Colon (tissue), 2 donors: ENCODE results near the gene TBC1D3B.
"Not testable (repeated sequence)": the region's sequence is repeated elsewhere in the genome, so short reads cannot be mapped to it uniquely, and the experiment has no call there.

Experiments
- FAIRE-seq: peaks from 2 replicates; lab custom pipeline; 2012; peaks lifted over from hg19 to GRCh38; lab: Jason Lieb, UNC
- donor health status: control.
- donor health status: control.

TBC1D3B gene

DNA sequence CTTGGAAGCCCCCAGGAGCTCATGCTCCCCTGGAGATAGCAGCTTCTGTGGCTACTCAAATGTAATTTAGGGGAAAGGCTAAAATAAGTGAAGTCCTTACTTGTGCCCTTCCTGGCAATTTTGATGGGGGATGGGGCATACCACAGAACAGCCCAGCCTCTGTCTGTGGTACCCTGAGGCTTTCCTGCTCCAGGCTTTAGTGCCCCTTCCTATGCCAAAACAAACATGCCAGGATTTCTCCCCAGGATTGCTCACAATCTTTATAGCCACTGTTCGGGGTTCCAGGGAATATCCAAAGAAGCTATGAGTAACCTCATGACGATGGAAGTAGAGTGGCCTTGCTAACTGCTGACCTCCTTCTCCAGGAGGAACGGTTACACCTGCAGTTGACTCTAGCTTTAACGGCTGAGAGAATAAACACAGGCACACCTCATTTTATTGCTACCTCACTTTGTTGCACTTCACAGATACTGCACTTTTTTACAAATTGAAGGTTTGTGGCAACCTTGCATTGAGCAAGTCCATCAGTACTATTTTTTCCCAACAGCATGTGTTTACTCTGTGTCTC is 47.9 kb downstream of the TBC1D3B start:
- FAIRE-seq = no peak

DNA sequence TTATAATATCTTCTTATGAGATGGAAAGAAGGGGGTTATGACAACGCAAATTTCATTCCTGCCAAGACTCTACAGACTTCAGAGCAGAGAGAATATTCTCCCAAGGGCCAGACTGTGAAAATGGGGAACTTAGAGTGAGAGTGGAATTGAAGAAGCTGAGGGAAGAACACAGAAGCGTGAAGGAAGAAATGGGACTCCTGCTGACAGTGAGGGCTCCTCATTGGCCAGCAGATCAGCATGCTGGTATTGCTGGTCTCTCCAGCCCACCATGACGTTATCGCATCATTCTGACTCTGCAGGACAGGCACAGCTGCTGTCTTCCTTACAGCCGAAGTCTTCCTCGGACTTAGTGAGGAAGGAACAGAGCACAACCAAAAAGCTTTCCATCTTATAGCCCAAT is 48.5 kb downstream of the TBC1D3B start:
- no peak for FAIRE-seq

DNA sequence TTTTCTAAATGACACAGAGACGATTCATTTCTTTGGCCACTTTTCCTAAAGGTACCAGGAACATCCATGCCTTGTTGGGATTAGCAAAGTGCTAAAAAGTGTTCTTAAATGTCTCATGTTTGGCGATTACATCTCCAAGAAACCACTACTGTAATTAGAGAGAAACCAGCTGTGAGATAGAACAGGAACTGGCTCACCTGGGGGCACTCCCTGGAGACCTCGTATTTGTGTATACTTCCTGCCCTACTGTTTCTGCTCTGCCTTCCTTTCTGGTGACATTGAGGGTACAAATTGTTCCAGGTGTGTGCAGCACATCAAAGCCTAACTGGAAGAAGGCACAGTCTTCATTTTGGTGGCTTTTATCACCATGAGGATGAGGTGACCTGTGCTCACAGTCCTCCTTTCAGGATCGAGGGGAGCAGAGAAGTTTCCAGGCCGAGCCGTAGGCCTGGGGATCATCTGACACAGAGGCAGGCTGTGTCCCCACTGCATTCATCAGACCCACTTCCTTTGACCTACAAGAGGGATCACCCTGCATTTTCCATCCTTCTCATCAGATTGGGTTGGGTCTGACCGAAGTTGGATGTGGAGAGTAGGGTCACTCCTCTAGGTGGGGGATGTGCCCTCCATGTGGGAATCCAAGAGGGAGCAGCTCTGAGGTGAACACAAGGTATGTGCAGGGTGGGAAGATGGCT is 49.1 kb downstream of the TBC1D3B start:
- FAIRE-seq = no peak

DNA sequence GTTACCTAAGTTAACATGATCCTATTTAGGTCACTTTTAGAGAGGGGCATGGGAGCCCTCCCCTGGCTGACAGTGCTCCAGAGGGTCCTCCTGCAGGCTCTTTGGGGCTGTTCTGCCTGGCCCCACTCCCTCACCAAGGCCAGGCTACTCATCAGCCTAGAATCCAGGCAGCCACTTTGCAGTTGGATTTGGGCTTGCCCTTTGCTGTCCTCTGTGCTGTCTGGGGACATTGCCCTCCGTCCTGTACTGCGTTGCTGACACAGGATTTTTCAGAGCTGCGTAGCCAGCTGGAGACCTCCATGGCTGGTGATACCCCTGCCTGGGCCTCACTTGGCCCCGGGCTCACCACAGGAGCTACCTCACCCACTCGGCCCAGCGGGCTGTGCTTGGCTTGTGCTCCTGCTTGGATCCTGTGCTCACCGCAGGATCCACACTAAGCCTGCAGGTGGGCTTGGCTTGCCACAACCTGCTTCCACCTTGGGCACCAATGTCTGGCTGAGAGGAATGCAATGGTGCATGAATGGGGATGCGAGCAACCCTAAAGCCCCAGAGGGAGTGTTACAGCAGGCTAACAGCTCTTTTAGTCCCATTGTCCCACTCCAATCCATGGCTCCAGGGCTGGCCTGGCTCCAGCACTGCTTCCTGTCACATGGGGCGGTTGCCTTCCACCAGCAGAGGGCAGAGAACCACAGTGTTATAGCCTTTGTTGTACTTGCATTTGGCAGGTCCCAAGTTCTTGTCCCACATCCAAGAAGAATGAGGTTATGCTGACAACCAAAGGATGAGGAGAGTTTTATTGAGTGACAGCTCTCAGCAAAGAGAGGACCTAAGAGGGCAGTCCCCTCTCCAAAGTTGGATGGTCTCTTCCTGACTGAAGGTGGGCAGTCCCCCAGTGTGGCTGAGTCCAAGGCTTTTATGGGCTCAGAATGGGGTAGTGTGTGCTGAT is 51.3 kb downstream of the TBC1D3B start:
- no peak for FAIRE-seq

DNA sequence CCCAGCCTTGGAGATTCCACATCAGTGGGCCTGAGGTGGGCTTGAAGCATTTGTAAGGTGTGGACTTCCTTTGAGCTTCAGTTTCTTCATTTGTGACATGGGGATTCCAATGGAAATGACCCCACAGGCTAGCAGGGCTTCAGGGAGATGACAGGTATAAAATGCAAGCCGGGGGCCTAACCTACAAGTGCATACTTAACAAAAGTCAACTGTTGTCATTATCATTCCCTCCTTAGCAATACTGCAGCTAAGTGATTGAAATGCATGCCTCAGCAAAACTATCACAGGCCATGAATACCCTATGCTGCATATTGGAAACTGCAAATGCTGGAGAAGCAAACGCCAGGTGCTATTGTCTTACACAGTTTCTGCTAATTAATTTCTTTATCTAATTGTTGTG is 53.0 kb downstream of the TBC1D3B start:
- no peak for FAIRE-seq

DNA sequence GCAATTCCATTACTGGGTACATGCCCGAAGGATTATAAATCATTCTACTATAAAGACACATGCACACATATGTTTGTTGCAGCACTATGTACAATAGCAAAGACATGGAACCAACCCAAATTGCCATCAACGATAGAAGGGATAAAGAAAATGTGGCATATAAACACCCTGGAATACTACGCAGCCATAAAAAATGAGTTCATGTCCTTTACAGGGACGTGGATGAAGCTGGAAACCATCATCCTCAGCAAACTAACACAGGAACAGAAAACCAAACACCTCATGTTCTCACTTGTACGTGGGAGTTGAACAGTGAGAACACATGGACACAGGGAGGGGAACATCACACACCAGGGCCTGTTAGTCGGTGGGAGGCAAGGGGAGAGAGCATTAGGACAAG is 55.3 kb downstream of the TBC1D3B start:
- FAIRE-seq = not testable (repeated sequence)

DNA sequence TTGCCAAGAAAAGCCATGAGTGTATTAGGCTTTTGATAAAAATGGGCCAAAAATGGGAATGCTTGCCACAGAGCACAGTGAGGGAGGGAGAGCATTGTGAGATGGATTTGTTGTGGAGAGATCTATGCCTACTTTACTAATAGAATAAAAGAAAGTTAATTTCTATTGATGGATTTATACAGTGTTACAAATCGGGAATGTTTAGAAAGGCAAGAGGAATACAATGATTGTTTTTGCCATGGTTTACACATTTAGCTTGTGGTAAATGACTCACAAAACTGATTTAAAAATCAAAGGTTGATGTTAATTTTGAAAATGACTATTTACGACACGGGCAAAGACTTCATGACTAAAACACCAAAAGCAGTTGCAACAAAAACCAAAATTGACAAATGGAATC is 56.2 kb downstream of the TBC1D3B start:
- no peak for FAIRE-seq

DNA sequence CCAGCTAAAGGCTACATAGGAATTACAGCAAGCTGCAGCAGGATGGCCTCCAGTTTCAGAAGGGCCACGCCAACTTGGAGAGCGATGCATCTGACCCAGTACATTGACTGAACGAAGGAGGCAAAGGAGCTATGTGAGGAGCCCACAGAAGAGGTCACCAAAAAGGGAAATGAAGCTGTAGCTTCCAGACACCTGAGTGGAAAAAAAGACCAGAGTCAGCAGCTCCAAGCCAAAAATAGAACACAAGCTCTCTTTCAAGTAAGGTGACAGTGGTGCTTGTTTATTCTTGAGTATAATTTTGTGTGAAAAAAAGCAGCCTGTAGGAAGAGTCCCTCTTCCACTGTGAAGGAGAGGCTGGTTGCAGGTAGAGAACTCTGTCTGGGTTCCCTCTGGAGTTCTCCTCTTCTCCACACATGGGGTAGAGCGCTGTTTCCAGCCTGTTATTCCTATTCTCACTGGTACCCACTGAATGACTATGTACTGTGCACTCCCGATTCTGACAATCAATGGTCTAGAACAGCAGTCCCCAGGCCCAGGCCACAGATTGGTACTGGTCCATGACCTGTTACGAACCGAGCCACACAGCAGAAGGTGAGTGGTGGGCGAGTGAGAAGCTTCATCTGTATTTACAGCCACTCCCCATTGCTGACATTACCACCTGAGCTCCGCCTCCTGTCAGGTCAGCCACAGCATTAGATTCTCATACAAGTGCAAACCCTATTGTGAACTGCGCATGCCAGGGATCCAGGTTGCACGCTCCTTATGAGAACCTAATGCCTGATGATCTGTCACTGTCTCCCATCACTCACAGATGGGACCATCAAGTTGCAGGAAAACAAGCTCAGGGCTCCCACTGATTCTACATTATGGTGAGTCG is 57.7 kb downstream of the TBC1D3B start:
- FAIRE-seq = no peak

DNA sequence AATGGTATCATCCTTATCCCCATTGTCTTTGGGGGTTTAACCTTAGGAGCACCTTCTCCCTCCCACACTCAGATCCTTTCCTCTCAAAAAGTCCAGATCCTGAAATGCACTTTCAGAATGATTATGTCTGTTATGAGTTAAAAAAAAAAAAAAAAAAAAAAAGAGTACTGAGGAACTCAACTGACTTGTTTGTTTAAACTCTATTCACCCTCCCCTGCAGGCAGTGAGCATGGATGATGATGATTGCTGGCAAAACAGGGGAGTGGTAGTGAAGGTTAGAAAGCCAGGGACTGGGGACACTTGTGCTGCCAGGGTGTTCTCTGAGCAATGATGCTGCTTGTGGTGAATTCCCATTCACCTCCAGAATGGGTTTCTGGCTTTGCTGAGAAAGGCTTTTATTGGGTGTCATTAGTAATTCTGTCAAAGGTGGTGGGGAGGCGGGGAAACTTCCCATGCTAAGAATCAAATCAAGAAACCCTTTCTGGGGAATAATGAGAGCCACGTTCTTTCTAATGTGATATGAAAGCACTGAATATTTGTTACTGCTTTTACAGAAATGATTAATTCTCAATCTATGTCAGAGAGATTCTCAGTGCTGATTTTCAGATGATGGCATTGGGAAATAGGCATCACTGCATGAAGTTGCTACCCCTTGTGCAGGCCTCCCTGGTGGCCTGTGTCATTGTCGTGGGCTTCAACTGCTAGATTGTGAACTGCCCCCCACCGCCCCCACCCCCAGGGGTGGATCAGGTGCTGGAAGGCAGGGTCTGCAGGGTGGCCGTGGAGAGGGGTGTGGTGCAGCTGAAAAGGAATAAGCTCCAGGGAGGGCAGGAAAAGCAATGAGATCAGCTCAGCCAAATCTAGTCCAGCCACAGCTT is 58.7 kb downstream of the TBC1D3B start:
- no peak for FAIRE-seq
